HUES6 (cell line): ENCODE data around the gene PCDHB2.
"Not testable (repeated sequence)": the region's sequence is repeated elsewhere in the genome, so short reads cannot be mapped to it uniquely, and the experiment has no call there.

ENCODE experiments used
- H3K27ac ChIP-seq: 2 replicates; pipeline ENCODE4 v1.7.0; 2013; ENCODE audit warnings: low read depth, mild to moderate bottlenecking, low read length, inconsistent platforms
- H3K27me3 ChIP-seq: 2 replicates; pipeline ENCODE4 v1.6.1; 2013; ENCODE audit warnings: low read length; ENCODE audit not compliant: control insufficient read depth, insufficient read depth
- H3K36me3 ChIP-seq: 2 replicates; pipeline ENCODE4 v1.6.1; 2013; ENCODE audit warnings: low read length; ENCODE audit not compliant: control insufficient read depth, insufficient read depth
- H3K4me1 ChIP-seq: 2 replicates; pipeline ENCODE4 v1.6.1; 2013; ENCODE audit warnings: low read length; ENCODE audit not compliant: control insufficient read depth, insufficient read depth
- H3K4me3 ChIP-seq: 2 replicates; pipeline ENCODE4 v1.5.1; 2013; ENCODE audit warnings: low read depth, low read length
- H3K9ac ChIP-seq: one replicate; pipeline ENCODE4 v1.6.1; 2013; ENCODE audit warnings: mild to moderate bottlenecking, low read length
- H3K9me3 ChIP-seq: 2 replicates; pipeline ENCODE4 v1.6.1; 2013; ENCODE audit warnings: low read depth, low read length; ENCODE audit not compliant: control insufficient read depth, insufficient read depth

The PCDHB2 gene

DNA sequence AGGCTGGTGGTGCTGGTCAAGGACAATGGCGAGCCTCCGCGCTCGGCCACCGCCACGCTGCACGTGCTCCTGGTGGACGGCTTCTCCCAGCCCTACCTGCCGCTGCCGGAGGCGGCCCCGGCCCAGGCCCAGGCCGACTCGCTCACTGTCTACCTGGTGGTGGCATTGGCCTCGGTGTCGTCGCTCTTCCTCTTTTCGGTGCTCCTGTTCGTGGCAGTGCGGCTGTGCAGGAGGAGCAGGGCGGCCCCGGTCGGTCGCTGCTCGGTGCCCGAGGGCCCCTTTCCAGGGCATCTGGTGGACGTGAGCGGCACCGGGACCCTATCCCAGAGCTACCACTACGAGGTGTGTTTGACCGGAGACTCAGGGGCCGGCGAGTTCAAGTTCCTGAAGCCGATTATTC is 42.9 kb downstream of the PCDHB2 start:
- not testable (repeated sequence) for H3K27me3 ChIP-seq, H3K4me1 ChIP-seq, H3K9ac ChIP-seq, H3K36me3 ChIP-seq, H3K4me3 ChIP-seq, H3K27ac ChIP-seq
- peaks cover 18% of the 10 kb centered on the region for H3K9me3 ChIP-seq
